ENCODE data around the gene SMAD3. TPM values are rescaled to one million over a fixed set of nuclear protein-coding genes. Genes with fewer than 3 reads are reported as not detected.

Gene SMAD3
- total and polyA plus RNA-seq, 10 of the 15 experiments (the other 5 are each of a cell fraction or from before 2014, with no cell fraction given), result 5.6 to 43.2 (median 16.0) TPM

DNA sequence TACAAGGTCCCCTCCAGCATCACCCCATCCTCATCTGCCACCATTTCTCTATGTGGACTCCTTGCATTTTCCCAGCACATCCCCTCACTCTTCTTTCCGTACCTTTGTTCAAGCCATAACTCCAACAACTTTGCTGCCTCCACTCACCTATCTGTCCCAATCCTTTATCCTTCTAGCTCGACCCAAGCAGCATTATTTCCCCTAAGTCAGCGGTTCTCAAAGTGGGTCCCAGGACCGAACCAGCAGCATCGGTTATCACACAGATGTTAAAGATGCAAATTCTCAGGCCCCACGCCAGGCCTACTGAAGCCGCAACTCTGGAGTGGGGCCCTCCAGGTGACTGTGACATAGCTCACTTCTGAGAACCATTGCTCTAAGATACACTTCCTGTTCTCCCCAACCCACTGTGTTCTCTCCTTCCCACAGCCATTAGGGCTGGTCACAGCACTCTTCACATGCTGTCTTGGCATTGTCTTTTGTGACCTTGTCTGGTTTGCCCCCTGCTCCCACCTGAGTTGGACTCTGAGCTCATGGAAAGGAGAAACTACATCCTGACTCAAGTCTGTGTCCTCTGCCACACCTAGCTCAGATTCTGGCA lies 132.9 kb downstream of the SMAD3 start:
- intact Hi-C loops (cut with micrococcal nuclease; ENCODE audit: unreplicated experiment), result loop anchor here (5.0 kb wide), 1 partner anchor 246 kb away; no protein-coding TSS in a partner anchor
- BruUV-seq (replicated peaks), result no TSS peak
- ChIA-PET RAD21 (ENCODE audit: unreplicated experiment) (interaction anchor here (0.6 kb wide), 1 partner anchor 75 kb away, joined by 5 read pairs; no protein-coding TSS in a partner anchor), SMC1A (ENCODE audit: uncharacterized antibody, unreplicated experiment) (interaction anchor here (0.8 kb wide), 1 partner anchor 10 kb away, joined by 3 read pairs; no protein-coding TSS in a partner anchor), POLR2A (interaction anchor here (0.6 to 1.3 kb wide), 3 partner anchors 11 to 661 kb away, joined by 3 read pairs; no protein-coding TSS in a partner anchor), CTCF (interaction anchor here (0.6 kb wide), 1 partner anchor 41 kb away, joined by 3 read pairs; no protein-coding TSS in a partner anchor)
- DNase-seq (ENCODE audit: low read depth, low spot score) (peak; percentile 28), FAIRE-seq (peak; percentile 31), ATAC-seq (peak; percentile 44; the same call in 2 of the 3 replicates)
- H3K4me3 ChIP-seq, result no peak overlapping the region
- no peak overlapping the region for H2AFZ ChIP-seq (ENCODE audit: control insufficient read depth, low read depth, low read length)
- H3K27me3 ChIP-seq (replicated peaks in 1 of 2; ENCODE audit: control insufficient read depth in 2 of 2, insufficient read depth in 2 of 2, low read length in 1 of 2), result no peaks in the 10 kb centered on the region
- H3K36me3 ChIP-seq (ENCODE audit: control insufficient read depth in 2 of 2, insufficient read depth in 2 of 2, low read length in 1 of 2), result peaks cover 3 to 15% of the 10 kb centered on the region in 2 experiments; a peak in 3 of 4 replicates
- peak overlapping the region; percentile 43 for H3K27ac ChIP-seq (ENCODE audit: control insufficient read depth, insufficient read depth)
- H3K9ac ChIP-seq (ENCODE audit: control insufficient read depth, insufficient read depth, low read length), result no peak overlapping the region; the same call in 1 of the 2 replicates
- H3K9me3 ChIP-seq (replicated peaks; ENCODE audit: control insufficient read depth, insufficient read depth, low read length), result no peaks in the 10 kb centered on the region; the same call in 2 of the 3 replicates
- no peaks in the 10 kb centered on the region for H4K20me1 ChIP-seq (ENCODE audit: control insufficient read depth, insufficient read depth)
- peaks cover 9% of the 10 kb centered on the region for H3K4me1 ChIP-seq (ENCODE audit: control insufficient read depth, insufficient read depth, low read length)
- H3K4me2 ChIP-seq (ENCODE audit: control insufficient read depth, insufficient read depth), result no peak overlapping the region
- in situ Hi-C loops (cut with MboI), result no loop called here
- WGBS (ENCODE audit: insufficient coverage, insufficient replicate concordance, low lambda C conversion rate, missing lambda C conversion rate), result 61% methylated on average over 7 of the region's 7 CpGs
- no peaks in the 10 kb centered on the region for H3K79me2 ChIP-seq (ENCODE audit: control insufficient read depth, insufficient read depth, low read length)
- no peak for TF ChIP-seq STAT3 (IDR thresholded peaks at IDR 0.05; ENCODE audit: low read depth, low read length)
- no peak for TF ChIP-seq EZH2 (IDR thresholded peaks at IDR 0.05; ENCODE audit: borderline replicate concordance, control insufficient read depth, low read depth, low read length)
- no peak for TF ChIP-seq FOS (IDR thresholded peaks at IDR 0.05; ENCODE audit: borderline replicate concordance, extremely low read depth, insufficient read length)
- TF ChIP-seq CREM (IDR thresholded peaks at IDR 0.05; ENCODE audit: low read depth), result peak; percentile 40; the same call in 1 of the 2 replicates
- TF ChIP-seq WRNIP1 (IDR thresholded peaks at IDR 0.05; ENCODE audit: borderline replicate concordance, low read depth, low read length), result no peak
- TF ChIP-seq BACH1 (IDR thresholded peaks at IDR 0.05; ENCODE audit: borderline replicate concordance), result no peak
- peak; percentile 60; the same call in 1 of the 2 replicates for TF ChIP-seq MTA3 (IDR thresholded peaks at IDR 0.05; ENCODE audit: borderline replicate concordance, low read length)
- TF ChIP-seq MYB (IDR thresholded peaks at IDR 0.05; ENCODE audit: borderline replicate concordance, low read depth, low read length), result no peak
- TF ChIP-seq RAD21 (IDR thresholded peaks at IDR 0.05; ENCODE audit: insufficient read depth, low read depth, low read length), result peak; percentile 7; the same call in 1 of the 2 replicates
- no peak for TF ChIP-seq NFYB (IDR thresholded peaks at IDR 0.05; ENCODE audit: insufficient read depth, low read depth, low read length)
- no peak for TF ChIP-seq MXI1 (IDR thresholded peaks at IDR 0.05; ENCODE audit: low read depth, low read length)
- TF ChIP-seq PML (IDR thresholded peaks at IDR 0.05; ENCODE audit: low read length), result peak; percentile 32
- no peak for TF ChIP-seq IKZF2 (IDR thresholded peaks at IDR 0.05)
- TF ChIP-seq ZSCAN29 (IDR thresholded peaks at IDR 0.05), result no peak
- TF ChIP-seq ESRRA (IDR thresholded peaks at IDR 0.05; ENCODE audit: low read length), result no peak
- no peak for TF ChIP-seq YBX1 (IDR thresholded peaks at IDR 0.05)
- TF ChIP-seq CHD2 (IDR thresholded peaks at IDR 0.05; ENCODE audit: borderline replicate concordance, low read depth, low read length), result no peak
- TF ChIP-seq GABPA (IDR thresholded peaks at IDR 0.05; ENCODE audit: low read depth), result no peak
- no peak for TF ChIP-seq ZBTB4 (CRISPR knock-in tag; IDR thresholded peaks at IDR 0.05)
- no peak for TF ChIP-seq E2F4 (IDR thresholded peaks at IDR 0.05; ENCODE audit: low read depth, low read length)
- TF ChIP-seq SUZ12 (IDR thresholded peaks at IDR 0.05; ENCODE audit: unreplicated experiment), result no peak
- peak; percentile 15; the same call in 1 of the 2 replicates for TF ChIP-seq EED (IDR thresholded peaks at IDR 0.05; ENCODE audit: low read depth)
